SK-N-SH (cell line): ENCODE measurements around the gene TPCN2. TPM values are rescaled to one million over a fixed set of nuclear protein-coding genes. Genes with fewer than 3 reads are reported as not detected.
A peak's percentile ranks its signal among the peaks of the same experiment; 100 is the strongest.

Source experiments
- CTCF ChIA-PET: fragments of 300-600, 350-600 bp; formaldehyde crosslinking; extraction: SDS; loops from one replicate; lab custom pipeline; 2021; lab: Yijun Ruan, JAX
- POLR2A ChIA-PET: fragments of 350-600 bp; sonication (Branson Sonifier 250); formaldehyde crosslinking; extraction: SDS; loops from one replicate; lab custom pipeline; 2020; ENCODE audit warnings: antibody characterized with exemption, inconsistent platforms; lab: Yijun Ruan, JAX
- DNase-seq: peaks from one replicate; pipeline ENCODE4 v3.0.0; 2012
- H2AFZ ChIP-seq: fragments of 200-600 bp; sonication (generic); 2 replicates; pipeline ENCODE4 v1.8.1; 2016; ENCODE audit warnings: antibody characterized with exemption, mild to moderate bottlenecking, low read depth
- H3F3A ChIP-seq: fragments of 200-600 bp; sonication (generic); replicated peaks from 2 replicates; pipeline ENCODE3; 2016; ENCODE audit warnings: antibody characterized with exemption, mild to moderate bottlenecking; ENCODE audit not compliant: insufficient read depth
- H3K27ac ChIP-seq, 2 experiments: fragments of 200-500 bp in 1 of 2; fragments of 200-600 bp in 1 of 2; sonication (Bioruptor generic) in 1 of 2; sonication (generic), shearing (Covaris generic) in 1 of 2; 2 replicates each; pipeline versions ENCODE4 v1.5.1 to v1.6.1; 2014 to 2016; ENCODE audit warnings: low read depth in 2 of 2, inconsistent platforms in 1 of 2, low read length in 1 of 2, mild to moderate bottlenecking in 1 of 2, mixed read lengths in 1 of 2
- H3K27me3 ChIP-seq: fragments of 200-600 bp; sonication (generic), shearing (Covaris generic); 2 replicates; pipeline ENCODE4 v1.6.1; 2016; ENCODE audit warnings: mixed run types; ENCODE audit not compliant: insufficient read depth
- H3K36me3 ChIP-seq, 2 experiments: fragments of 200-500 bp in 1 of 2; fragments of 200-600 bp in 1 of 2; sonication (Bioruptor generic) in 1 of 2; sonication (generic) in 1 of 2; replicated peaks in 1 of 2; 2 replicates each; pipeline versions ENCODE3 to v1.5.1; 2014 to 2016; ENCODE audit warnings: low read length in 1 of 2, mild to moderate bottlenecking in 1 of 2; ENCODE audit not compliant: insufficient read depth in 2 of 2, control insufficient read depth in 1 of 2
- H3K4me1 ChIP-seq, 2 experiments: fragments of 200-500 bp in 1 of 2; fragments of 200-600 bp in 1 of 2; sonication (Bioruptor generic) in 1 of 2; sonication (generic), shearing (Covaris generic) in 1 of 2; 2 replicates each; pipeline versions ENCODE4 v1.5.1 to v1.6.1; 2014 to 2016; ENCODE audit warnings: low read depth in 1 of 2, low read length in 1 of 2, mixed run types in 1 of 2; ENCODE audit not compliant: insufficient read depth in 2 of 2, control insufficient read depth in 1 of 2
- H3K4me2 ChIP-seq: fragments of 200-600 bp; sonication (generic), shearing (Covaris generic); 2 replicates; pipeline ENCODE4 v1.6.1; 2017; ENCODE audit warnings: mixed run types
- H3K4me3 ChIP-seq, 2 experiments: fragments of 200-500 bp in 1 of 2; fragments of 200-600 bp in 1 of 2; sonication (Bioruptor generic) in 1 of 2; sonication (generic), shearing (Covaris generic) in 1 of 2; 2 replicates each; pipeline versions ENCODE4 v1.5.1 to v1.8.1; 2014 to 2016; ENCODE audit warnings: low read depth in 2 of 2, inconsistent platforms in 1 of 2, low read length in 1 of 2, mild to moderate bottlenecking in 1 of 2, mixed read lengths in 1 of 2, moderate library complexity in 1 of 2
- H3K79me2 ChIP-seq: fragments of 200-600 bp; sonication (generic); 2 replicates; pipeline ENCODE4 v1.8.1; 2017; ENCODE audit warnings: mild to moderate bottlenecking; ENCODE audit not compliant: insufficient read depth
- H3K9ac ChIP-seq: fragments of 200-600 bp; sonication (generic); 2 replicates; pipeline ENCODE4 v1.6.1; 2017; ENCODE audit warnings: mixed run types
- H3K9me2 ChIP-seq: fragments of 200-600 bp; sonication (generic); 2 replicates; pipeline ENCODE4 v1.6.1; 2017; ENCODE audit warnings: mixed run types
- H3K9me3 ChIP-seq: fragments of 200-600 bp; sonication (generic); 2 replicates; pipeline ENCODE4 v1.6.1; 2017; ENCODE audit warnings: mixed run types, mild to moderate bottlenecking, moderate library complexity
- H4K20me1 ChIP-seq: fragments of 200-600 bp; sonication (generic); 2 replicates; pipeline ENCODE4 v1.6.1; 2017; ENCODE audit warnings: mild to moderate bottlenecking, mixed run types; ENCODE audit not compliant: insufficient read depth
- CHD2 ChIP-seq: fragments of 150-350 bp; IDR thresholded peaks from 2 replicates; pipeline ENCODE4 v1.6.1; 2018; ENCODE audit warnings: low read length; ENCODE audit not compliant: partially characterized antibody
- ELF1 ChIP-seq: IDR thresholded peaks from 2 replicates; pipeline ENCODE4 v1.4.0; 2012
- EP300 ChIP-seq, 2 experiments: IDR thresholded peaks; 2 replicates each; pipeline versions ENCODE4 v1.4.0 to v1.6.1; 2012; ENCODE audit warnings: borderline replicate concordance in 1 of 2, low read depth in 1 of 2, low read length in 1 of 2
- FOXM1 ChIP-seq: IDR thresholded peaks from 2 replicates; pipeline ENCODE4 v1.4.0; 2012; ENCODE audit warnings: low read depth, mild to moderate bottlenecking
- JUND ChIP-seq: IDR thresholded peaks from 2 replicates; pipeline ENCODE4 v1.4.0; 2012
- MXI1 ChIP-seq: IDR thresholded peaks from 2 replicates; pipeline ENCODE4 v1.6.1; 2012; ENCODE audit warnings: mild to moderate bottlenecking, low read depth, low read length, improper control_type of control experiment
- NFIC ChIP-seq: IDR thresholded peaks from 2 replicates; pipeline ENCODE4 v1.4.0; 2012; ENCODE audit warnings: borderline replicate concordance
- NRF1 ChIP-seq: IDR thresholded peaks from 2 replicates; pipeline ENCODE4 v1.6.1; 2012; ENCODE audit warnings: low read depth, mild to moderate bottlenecking, low read length
- RCOR1 ChIP-seq: fragments of 150-350 bp; IDR thresholded peaks from 2 replicates; pipeline ENCODE4 v1.6.1; 2017; ENCODE audit warnings: antibody characterized with exemption, low read length
- RFX5 ChIP-seq: IDR thresholded peaks from 2 replicates; pipeline ENCODE4 v1.6.1; 2012; ENCODE audit warnings: mild to moderate bottlenecking, improper control_type of control experiment, low read length
- RXRA ChIP-seq: IDR thresholded peaks from 2 replicates; pipeline ENCODE4 v1.4.0; 2012; ENCODE audit warnings: low read depth, mild to moderate bottlenecking, borderline replicate concordance
- SIN3A ChIP-seq: IDR thresholded peaks from 2 replicates; pipeline ENCODE4 v1.6.1; 2012; ENCODE audit warnings: low read depth, mild to moderate bottlenecking, low read length, moderate library complexity, borderline replicate concordance
- SMC3 ChIP-seq: IDR thresholded peaks from 2 replicates; pipeline ENCODE4 v1.6.1; 2012; ENCODE audit warnings: low read depth, low read length, improper control_type of control experiment
- TAF1 ChIP-seq: IDR thresholded peaks from 2 replicates; pipeline ENCODE4 v1.6.1; 2012; ENCODE audit warnings: low read depth, mild to moderate bottlenecking, low read length, moderate library complexity, borderline replicate concordance
- TCF12 ChIP-seq: IDR thresholded peaks from 2 replicates; pipeline ENCODE4 v1.4.0; 2012
- TEAD4 ChIP-seq: IDR thresholded peaks from 2 replicates; pipeline ENCODE4 v1.4.0; 2012; ENCODE audit warnings: mild to moderate bottlenecking, borderline replicate concordance; ENCODE audit not compliant: insufficient read depth
- WGBS: methylation state at CpG from one replicate; pipeline ENCODE4 v1.1.6; 2017; ENCODE audit warnings: low lambda C conversion rate; 5-methylcytosine and 5-hydroxymethylcytosine counted together
- polyA plus RNA-seq, 3 experiments: library from polyadenylated mRNA; depleted of rRNA; stranded (reverse); fragments of >200 nt; gene quantifications; 2 replicates each; pipeline ENCODE4 v1.2.3, GENCODE V29; 2012
- TF ChIP-seq, protein P1 (sequence below): IDR thresholded peaks from 2 replicates; pipeline ENCODE4 v1.6.1; 2012; ENCODE audit warnings: mild to moderate bottlenecking, low read depth, low read length, moderate library complexity
- TF ChIP-seq, protein P2 (sequence below): IDR thresholded peaks from 2 replicates; pipeline ENCODE4 v1.4.0; 2012; ENCODE audit warnings: low read depth
- TF ChIP-seq, protein P3 (sequence below): IDR thresholded peaks from 2 replicates; pipeline ENCODE4 v1.4.0; 2012; ENCODE audit warnings: low read depth, borderline replicate concordance
- TF ChIP-seq, protein P4 (sequence below): fragments of 200-600 bp; sonication (generic); IDR thresholded peaks from 2 replicates; pipeline ENCODE4 v1.6.1; 2017; ENCODE audit warnings: antibody characterized with exemption, mild to moderate bottlenecking, moderate library complexity

TPCN2 gene
- polyA plus RNA-seq, 1 of the 3 experiments (the other 2 are of a cell fraction) = 8.7 TPM

DNA sequence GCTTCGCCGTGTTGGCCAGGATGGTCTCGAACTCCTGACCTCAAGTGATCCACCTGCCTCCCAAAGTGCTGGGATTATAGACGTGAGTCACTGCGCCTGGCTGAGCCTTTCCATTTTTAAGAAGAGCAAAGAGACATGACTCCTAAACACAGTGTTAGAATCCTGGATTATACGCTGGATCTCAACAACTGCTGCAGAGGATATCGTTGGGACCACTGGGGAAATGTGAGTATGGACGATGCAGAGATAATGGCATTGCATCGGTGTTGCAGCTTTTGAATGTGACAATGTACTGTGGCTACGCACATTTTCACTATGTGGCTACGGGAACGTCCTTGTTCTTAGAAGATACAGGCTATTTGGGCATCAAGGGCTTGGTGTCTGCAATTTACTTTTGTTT, 41.9 kb upstream of the TPCN2 start:
- no peaks in the 10 kb centered on the region for H3K9me3 ChIP-seq
- no peaks in the 10 kb centered on the region for H3F3A ChIP-seq
- H2AFZ ChIP-seq = no peak overlapping the region
- TF ChIP-seq TEAD4 (no peak), SMC3 (no peak), TCF12 (no peak), SIN3A (no peak), ELF1 (no peak), TAF1 (no peak), EP300 (IDR thresholded peaks at IDR 0.05; ENCODE audit: borderline replicate concordance in 1 of 2, low read depth in 1 of 2, low read length in 1 of 2) (no peak), RXRA (no peak), NRF1 (no peak), NFIC (no peak)
- TF ChIP-seq, protein P1, sequence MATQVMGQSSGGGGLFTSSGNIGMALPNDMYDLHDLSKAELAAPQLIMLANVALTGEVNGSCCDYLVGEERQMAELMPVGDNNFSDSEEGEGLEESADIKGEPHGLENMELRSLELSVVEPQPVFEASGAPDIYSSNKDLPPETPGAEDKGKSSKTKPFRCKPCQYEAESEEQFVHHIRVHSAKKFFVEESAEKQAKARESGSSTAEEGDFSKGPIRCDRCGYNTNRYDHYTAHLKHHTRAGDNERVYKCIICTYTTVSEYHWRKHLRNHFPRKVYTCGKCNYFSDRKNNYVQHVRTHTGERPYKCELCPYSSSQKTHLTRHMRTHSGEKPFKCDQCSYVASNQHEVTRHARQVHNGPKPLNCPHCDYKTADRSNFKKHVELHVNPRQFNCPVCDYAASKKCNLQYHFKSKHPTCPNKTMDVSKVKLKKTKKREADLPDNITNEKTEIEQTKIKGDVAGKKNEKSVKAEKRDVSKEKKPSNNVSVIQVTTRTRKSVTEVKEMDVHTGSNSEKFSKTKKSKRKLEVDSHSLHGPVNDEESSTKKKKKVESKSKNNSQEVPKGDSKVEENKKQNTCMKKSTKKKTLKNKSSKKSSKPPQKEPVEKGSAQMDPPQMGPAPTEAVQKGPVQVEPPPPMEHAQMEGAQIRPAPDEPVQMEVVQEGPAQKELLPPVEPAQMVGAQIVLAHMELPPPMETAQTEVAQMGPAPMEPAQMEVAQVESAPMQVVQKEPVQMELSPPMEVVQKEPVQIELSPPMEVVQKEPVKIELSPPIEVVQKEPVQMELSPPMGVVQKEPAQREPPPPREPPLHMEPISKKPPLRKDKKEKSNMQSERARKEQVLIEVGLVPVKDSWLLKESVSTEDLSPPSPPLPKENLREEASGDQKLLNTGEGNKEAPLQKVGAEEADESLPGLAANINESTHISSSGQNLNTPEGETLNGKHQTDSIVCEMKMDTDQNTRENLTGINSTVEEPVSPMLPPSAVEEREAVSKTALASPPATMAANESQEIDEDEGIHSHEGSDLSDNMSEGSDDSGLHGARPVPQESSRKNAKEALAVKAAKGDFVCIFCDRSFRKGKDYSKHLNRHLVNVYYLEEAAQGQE = no peak
- TF ChIP-seq, protein P2, sequence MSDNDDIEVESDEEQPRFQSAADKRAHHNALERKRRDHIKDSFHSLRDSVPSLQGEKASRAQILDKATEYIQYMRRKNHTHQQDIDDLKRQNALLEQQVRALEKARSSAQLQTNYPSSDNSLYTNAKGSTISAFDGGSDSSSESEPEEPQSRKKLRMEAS = no peak
- TF ChIP-seq, protein P3, sequence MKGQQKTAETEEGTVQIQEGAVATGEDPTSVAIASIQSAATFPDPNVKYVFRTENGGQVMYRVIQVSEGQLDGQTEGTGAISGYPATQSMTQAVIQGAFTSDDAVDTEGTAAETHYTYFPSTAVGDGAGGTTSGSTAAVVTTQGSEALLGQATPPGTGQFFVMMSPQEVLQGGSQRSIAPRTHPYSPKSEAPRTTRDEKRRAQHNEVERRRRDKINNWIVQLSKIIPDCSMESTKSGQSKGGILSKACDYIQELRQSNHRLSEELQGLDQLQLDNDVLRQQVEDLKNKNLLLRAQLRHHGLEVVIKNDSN = no peak
- H3K4me3 ChIP-seq = no peak overlapping the region
- WGBS = 97% methylated on average over 12 of the region's 12 CpGs
- H3K27me3 ChIP-seq = no peaks in the 10 kb centered on the region
- H3K36me3 ChIP-seq = no peaks in the 10 kb centered on the region
- no peaks in the 10 kb centered on the region for H3K9me2 ChIP-seq
- POLR2A ChIA-PET = no interaction called here
- no peaks in the 10 kb centered on the region for H4K20me1 ChIP-seq
- CTCF ChIA-PET = no interaction called here
- H3K4me2 ChIP-seq = no peak overlapping the region
- H3K79me2 ChIP-seq = no peaks in the 10 kb centered on the region
- DNase-seq = no peak
- no peak overlapping the region for H3K27ac ChIP-seq
- peaks cover 18 to 28% of the 10 kb centered on the region in 2 experiments; a peak in 3 of 4 replicates for H3K4me1 ChIP-seq
- H3K9ac ChIP-seq = no peak overlapping the region

DNA sequence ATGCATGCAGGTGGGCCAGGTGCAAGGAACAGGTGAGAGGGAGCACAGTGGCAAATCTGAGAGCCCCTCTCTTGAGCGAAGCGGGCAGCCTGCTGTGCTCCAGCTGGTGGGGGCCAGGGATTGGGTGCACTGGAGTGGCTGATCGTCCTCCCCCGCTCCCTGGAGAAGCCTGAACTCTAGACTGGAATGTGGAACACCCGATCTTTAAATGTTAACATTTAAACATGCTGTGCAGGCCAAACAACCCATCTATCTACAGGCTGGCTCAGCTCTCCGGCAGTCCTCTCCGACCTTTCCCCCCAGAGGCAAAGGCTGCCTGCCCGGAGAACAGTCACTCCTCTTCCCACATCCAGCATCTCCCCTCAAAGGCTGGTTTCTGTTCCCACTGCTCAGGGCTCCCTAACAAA, 40.8 kb upstream of the TPCN2 start:
- no peak for DNase-seq
- H3K9ac ChIP-seq = peak overlapping the region; percentile 38; the same call in 1 of the 2 replicates
- no peak overlapping the region for H3K4me3 ChIP-seq
- H3K4me1 ChIP-seq = peaks cover 19 to 30% of the 10 kb centered on the region in 2 experiments; a peak in 3 of 4 replicates
- ChIA-PET POLR2A (no interaction called here), CTCF (interaction anchor here (1.0 kb wide), 2 partner anchors 8 to 36 kb away, joined by 3 read pairs; no protein-coding TSS in a partner anchor)
- no peaks in the 10 kb centered on the region for H4K20me1 ChIP-seq
- no peaks in the 10 kb centered on the region for H3F3A ChIP-seq
- H3K9me3 ChIP-seq = no peaks in the 10 kb centered on the region
- peak overlapping the region in 1 of 2 experiments; percentile 67; a peak in 2 of 4 replicates for H3K27ac ChIP-seq
- 0 out of 2 replicates have a peak overlapping the region, but pooled peaks have one; percentile 47 for H2AFZ ChIP-seq
- no peaks in the 10 kb centered on the region for H3K9me2 ChIP-seq
- H3K79me2 ChIP-seq = no peaks in the 10 kb centered on the region
- 74% methylated on average over 8 of the region's 8 CpGs for WGBS
- peak overlapping the region; percentile 55; the same call in 1 of the 2 replicates for H3K4me2 ChIP-seq
- no peaks in the 10 kb centered on the region for H3K27me3 ChIP-seq
- no peaks in the 10 kb centered on the region for H3K36me3 ChIP-seq
- TF ChIP-seq MXI1 (no peak), JUND (no peak), RXRA (no peak), TEAD4 (no peak), RFX5 (no peak), RCOR1 (no peak), FOXM1 (no peak), TCF12 (no peak), CHD2 (no peak), TAF1 (no peak)
- TF ChIP-seq, protein P2 = no peak
- TF ChIP-seq, protein P3 = no peak
- TF ChIP-seq, protein P4, sequence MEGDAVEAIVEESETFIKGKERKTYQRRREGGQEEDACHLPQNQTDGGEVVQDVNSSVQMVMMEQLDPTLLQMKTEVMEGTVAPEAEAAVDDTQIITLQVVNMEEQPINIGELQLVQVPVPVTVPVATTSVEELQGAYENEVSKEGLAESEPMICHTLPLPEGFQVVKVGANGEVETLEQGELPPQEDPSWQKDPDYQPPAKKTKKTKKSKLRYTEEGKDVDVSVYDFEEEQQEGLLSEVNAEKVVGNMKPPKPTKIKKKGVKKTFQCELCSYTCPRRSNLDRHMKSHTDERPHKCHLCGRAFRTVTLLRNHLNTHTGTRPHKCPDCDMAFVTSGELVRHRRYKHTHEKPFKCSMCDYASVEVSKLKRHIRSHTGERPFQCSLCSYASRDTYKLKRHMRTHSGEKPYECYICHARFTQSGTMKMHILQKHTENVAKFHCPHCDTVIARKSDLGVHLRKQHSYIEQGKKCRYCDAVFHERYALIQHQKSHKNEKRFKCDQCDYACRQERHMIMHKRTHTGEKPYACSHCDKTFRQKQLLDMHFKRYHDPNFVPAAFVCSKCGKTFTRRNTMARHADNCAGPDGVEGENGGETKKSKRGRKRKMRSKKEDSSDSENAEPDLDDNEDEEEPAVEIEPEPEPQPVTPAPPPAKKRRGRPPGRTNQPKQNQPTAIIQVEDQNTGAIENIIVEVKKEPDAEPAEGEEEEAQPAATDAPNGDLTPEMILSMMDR = no peak
